Hippocampal formation (tissue), 2 donors: Measurements from ENCODE around the gene THADA.

Experiments used
- DNase-seq, 2 donors: peaks; one replicate each; lab custom pipeline; 2025; lab: John Stamatoyannopoulos, UW

The THADA gene

DNA sequence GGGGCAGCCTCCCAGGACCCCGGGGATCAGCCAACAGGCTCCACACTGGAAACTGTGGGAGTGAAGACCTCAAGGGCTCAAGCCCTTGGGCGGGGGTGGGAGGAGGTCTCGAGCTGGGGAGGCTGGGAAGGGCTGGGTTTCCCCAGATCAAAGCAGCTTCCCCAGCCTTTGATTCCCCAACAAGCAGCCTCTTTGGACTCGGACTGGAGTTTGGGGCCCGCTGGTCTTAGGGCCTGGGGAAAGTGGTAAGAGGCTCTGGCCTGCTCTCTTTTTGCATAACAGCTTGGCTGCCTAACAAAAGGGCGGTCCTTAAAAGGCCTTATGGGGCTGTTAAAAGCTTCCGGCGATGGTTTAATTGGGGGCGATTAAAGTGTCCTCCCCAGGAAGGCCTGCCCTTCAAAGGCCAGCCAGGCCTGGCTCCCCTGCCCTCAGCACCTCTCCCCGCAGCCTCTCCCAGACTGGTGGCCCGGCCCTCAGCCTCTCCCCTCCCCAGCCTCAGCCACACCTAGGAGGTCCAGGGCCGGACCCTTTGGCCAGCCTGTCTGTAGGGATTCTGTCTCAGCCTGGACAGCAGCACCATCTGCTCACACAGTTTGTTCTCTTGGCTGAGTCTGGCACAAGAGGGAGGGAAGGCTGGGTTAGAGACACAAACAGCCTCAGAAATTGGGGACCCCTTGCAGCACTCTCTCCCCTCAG, 409.0 kb downstream of the THADA start:
- DNase-seq, result no peak

- DNase-seq, result no peak
Observed at GRCh38 chr2:43186321-43186678, 409.5 kb downstream of the THADA start.

DNA sequence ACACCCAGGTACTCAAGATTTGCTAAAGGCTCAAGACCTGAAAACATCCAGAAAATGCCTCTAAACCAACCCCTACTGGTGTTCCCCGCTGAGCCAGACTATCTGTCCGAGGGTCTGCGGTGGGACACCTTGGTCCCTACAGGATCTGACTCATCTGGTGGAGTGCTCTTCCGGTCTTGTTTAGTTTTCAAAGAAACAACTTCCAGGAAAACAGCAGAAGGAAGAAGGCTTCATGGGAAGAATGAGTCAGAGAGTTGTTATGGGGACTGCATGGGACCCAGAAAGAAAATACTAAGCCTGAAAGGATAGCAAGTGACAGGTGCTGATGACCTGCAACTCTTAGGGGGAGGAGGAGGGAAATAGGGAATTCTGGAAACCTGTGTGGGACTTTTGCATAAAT, 410.7 kb downstream of the THADA start:
- no peak for DNase-seq

GRCh38 chr2:43184339-43184895, 411.4 kb downstream of the THADA start:
- no peak for DNase-seq

- DNase-seq, result no peak
Observed at GRCh38 chr2:43183743-43184142, 412.1 kb downstream of the THADA start.

DNA sequence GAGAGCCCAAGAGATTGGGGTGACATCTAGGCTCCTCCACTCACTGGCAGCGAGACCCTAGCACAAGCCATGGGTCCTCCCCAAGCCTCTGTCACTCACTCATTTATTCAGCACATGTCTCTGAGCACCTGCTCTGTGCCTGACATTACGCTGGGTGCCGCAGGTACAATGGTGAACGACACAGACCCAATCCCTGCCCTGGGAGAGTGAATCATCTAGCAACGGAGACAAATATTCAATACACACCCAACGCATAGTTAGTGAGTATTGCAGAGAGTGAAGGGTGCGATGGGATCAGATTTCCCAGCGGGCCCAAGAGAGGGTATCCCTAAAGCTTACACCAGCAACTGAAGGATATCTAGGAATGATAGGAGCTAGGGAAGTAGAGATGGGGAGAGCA, 414.9 kb downstream of the THADA start:
- no peak for DNase-seq
